ENCODE data around the gene PPM1F.

DNA sequence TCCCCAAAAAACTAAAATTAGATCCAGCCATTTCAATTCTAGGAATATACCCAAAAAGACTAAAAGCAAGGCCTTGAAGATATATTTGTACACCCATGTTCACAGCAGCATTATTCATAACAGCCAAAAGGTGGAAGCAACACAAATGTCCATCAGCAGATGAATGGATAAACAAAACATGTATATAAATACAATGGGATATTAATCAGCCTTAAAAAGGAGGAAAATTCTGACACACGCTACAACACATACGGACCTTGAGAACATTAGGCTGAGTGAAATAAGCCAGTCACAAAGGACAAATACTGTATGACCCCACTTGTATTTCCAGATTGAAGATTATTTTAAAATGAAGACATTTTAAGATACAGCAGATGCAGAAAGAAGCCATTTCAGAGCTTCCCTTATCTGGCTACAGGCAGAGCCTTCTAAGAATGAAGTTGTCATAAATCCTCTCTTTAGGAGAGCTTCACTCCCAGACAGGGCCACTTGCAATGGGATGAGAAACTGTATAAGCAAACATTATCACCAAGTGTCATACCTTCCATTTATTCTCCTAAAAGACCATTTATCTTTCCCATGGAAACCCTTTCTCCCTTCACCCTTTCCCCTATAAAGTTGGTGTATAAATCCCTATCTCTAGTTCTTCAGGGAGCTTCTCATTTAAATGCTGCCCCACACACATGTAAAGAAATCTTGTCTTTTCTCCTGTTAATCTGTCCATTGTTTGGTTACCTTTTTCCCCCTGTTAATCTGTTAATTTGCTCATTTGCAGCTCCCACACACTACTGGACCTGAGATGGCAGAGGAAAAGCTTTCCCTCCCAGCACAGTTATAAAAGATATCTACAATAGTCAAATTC, 49.2 kb upstream of the PPM1F start:
- TF ChIP-seq, protein P1, sequence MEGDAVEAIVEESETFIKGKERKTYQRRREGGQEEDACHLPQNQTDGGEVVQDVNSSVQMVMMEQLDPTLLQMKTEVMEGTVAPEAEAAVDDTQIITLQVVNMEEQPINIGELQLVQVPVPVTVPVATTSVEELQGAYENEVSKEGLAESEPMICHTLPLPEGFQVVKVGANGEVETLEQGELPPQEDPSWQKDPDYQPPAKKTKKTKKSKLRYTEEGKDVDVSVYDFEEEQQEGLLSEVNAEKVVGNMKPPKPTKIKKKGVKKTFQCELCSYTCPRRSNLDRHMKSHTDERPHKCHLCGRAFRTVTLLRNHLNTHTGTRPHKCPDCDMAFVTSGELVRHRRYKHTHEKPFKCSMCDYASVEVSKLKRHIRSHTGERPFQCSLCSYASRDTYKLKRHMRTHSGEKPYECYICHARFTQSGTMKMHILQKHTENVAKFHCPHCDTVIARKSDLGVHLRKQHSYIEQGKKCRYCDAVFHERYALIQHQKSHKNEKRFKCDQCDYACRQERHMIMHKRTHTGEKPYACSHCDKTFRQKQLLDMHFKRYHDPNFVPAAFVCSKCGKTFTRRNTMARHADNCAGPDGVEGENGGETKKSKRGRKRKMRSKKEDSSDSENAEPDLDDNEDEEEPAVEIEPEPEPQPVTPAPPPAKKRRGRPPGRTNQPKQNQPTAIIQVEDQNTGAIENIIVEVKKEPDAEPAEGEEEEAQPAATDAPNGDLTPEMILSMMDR (IDR thresholded peaks at IDR 0.05) = no peak
- no peak for TF ChIP-seq POLR2A (IDR thresholded peaks at IDR 0.05)
- TF ChIP-seq EP300 (IDR thresholded peaks at IDR 0.05) = no peak
- TF ChIP-seq POLR2AphosphoS5 (IDR thresholded peaks at IDR 0.05) = no peak
